Stimulated activated CD4-positive, alpha-beta T cell treated with anti-CD3 and anti-CD28 coated beads, Interleukin-15, amount 100 ng/mL, for 1 hour (primary cell): ENCODE results near the gene TRPM2.

Source experiments
- DNase-seq, 2 donors: peaks; one replicate each; pipeline ENCODE4 v3.0.0-alpha.2; 2020; ENCODE audit warnings: low read depth in 1 of 2, low spot score in 1 of 2

TRPM2 gene

GRCh38 chr21:44477712-44478111, 124.3 kb downstream of the TRPM2 start:
- DNase-seq: no peak

GRCh38 chr21:44478124-44478800, 124.8 kb downstream of the TRPM2 start:
- no peak for DNase-seq

GRCh38 chr21:44478801-44479167, 125.4 kb downstream of the TRPM2 start:
- no peak for DNase-seq

- DNase-seq: peak in 1 of 2 donors; percentile 20
Measured at GRCh38 chr21:44479556-44480199, 126.3 kb downstream of the TRPM2 start.

- no peak for DNase-seq
Measured at GRCh38 chr21:44480200-44481053, 127.0 kb downstream of the TRPM2 start.

- DNase-seq: no peak
Measured at GRCh38 chr21:44482581-44483287, 129.3 kb downstream of the TRPM2 start.

GRCh38 chr21:44483288-44484237, 130.1 kb downstream of the TRPM2 start:
- DNase-seq: no peak

GRCh38 chr21:44484498-44485253, 131.3 kb downstream of the TRPM2 start:
- no peak for DNase-seq

- DNase-seq: peak in 1 of 2 donors; percentile 45
Measured at GRCh38 chr21:44485254-44485793, 131.9 kb downstream of the TRPM2 start.

GRCh38 chr21:44485796-44486195, 132.4 kb downstream of the TRPM2 start:
- DNase-seq: no peak

GRCh38 chr21:44486302-44486701, 132.9 kb downstream of the TRPM2 start:
- no peak for DNase-seq

- peak in 1 of 2 donors; percentile 35 for DNase-seq
Measured at GRCh38 chr21:44487831-44488230, 134.4 kb downstream of the TRPM2 start.

GRCh38 chr21:44489962-44490361, 136.5 kb downstream of the TRPM2 start:
- DNase-seq: no peak

- DNase-seq: no peak
Measured at GRCh38 chr21:44490405-44490804, 137.0 kb downstream of the TRPM2 start.

- no peak for DNase-seq
Measured at GRCh38 chr21:44490816-44491215, 137.4 kb downstream of the TRPM2 start.
